Middle frontal gyrus (tissue), 1 donor: ENCODE results near the gene TTC4.

Experiments
- DNase-seq: peaks from one replicate; pipeline ENCODE4 v3.0.0-alpha.2; 2015; ENCODE audit warnings: low spot score; ENCODE audit errors: extremely low spot score

TTC4 gene, protein sequence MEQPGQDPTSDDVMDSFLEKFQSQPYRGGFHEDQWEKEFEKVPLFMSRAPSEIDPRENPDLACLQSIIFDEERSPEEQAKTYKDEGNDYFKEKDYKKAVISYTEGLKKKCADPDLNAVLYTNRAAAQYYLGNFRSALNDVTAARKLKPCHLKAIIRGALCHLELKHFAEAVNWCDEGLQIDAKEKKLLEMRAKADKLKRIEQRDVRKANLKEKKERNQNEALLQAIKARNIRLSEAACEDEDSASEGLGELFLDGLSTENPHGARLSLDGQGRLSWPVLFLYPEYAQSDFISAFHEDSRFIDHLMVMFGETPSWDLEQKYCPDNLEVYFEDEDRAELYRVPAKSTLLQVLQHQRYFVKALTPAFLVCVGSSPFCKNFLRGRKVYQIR

DNA sequence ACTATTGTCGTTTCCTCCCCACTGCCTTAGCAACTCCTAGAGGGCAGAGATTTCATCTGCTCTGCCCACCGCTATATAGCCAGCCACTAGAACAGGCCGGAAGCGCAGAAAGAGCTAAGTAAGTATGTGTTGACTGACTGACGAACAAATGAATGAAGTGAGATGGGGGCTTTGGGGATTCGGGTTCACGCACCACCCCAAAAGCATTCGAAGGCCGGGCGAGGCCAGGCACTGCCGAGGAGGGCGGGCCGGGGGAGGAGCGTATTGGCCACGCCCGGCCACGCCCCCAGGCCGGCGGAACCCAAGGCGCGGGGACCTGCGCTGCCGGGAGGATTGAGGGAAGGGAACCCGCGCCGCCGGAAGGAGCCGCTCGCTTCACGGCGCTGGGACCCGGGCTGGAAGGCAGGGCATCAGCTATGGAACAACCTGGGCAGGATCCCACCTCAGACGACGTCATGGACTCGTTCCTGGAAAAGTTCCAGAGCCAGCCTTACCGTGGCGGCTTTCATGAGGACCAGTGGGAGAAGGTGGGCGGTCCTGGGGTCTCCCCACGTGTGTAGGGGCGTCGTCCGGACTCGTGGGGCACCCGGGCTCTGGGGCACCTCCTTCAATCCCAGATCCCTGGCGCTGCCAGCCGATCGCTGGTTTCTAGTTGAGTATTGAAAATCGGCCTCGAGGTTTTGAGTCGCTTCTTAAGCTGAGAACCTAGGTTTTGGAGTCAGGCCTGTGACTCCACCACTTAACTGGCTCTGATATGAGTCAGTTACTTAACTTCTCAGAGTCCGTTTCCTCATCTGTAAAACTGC lies at the start of gene TTC4:
TSS of gene TTC4 (plus strand) at position 369 of the 806 bp plus-strand sequence. CDS start at position 417, 48 bp downstream.
- DNase-seq: peak; percentile 65

DNA sequence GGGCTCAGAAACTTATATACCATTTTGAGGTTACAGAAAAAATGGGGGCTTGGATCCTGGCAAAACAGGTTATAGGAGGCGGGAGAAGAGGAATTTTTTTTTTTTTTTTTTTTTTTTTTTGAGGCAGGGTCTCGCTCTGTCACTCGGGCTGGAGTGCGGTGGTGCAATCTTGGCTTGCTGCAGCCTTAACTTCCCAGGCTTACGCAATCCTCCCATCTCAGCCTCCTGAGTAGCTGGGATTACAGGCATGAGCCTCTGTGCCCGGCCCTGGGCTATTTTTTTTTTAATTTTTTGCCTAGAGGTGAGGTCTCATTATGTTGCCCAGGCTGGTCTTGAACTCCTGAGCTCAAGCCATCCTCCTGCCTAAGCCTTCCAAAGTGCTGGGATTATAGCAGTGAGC lies 49.3 kb upstream of the TTC4 start:
- DNase-seq: no peak

DNA sequence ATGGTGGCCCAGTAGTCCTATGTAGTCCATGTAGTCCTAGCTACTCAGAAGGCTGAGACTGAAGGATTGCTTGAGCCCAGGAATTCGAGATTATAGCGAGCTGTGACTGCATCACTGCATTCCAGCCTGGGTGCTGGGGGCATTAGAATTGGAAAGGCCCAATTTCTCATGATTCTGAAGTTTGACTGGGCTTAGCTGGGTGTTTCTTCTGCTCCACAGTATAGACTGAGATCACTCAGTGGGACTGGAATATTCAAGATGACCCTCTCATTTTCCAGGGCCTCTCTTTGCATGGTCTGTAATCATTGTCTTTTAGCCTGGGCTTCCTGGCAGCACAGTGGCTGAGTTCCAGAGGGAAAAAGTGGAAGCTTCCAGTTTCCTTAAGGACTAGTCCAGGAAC lies 47.9 kb upstream of the TTC4 start:
- DNase-seq: no peak

DNA sequence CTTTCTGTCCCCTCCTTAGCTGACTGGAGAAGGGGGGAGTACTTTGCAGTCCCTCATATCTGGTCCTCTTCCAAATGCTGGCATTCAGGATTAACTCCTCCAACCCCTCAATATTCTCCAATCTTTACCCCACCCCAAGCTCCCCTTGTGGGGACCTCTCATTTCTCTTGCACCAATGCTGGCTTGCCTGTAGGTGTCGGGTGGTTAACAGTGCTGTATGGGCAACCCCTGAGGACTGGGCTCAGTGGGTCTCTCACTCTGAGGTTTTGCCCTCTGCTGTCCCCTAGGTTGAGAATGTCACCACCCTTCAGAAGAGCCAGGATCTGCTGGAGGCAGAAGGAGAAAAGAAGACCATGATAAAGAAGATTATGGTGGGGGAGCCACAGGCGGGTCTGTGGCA lies 47.1 kb upstream of the TTC4 start:
- no peak for DNase-seq

DNA sequence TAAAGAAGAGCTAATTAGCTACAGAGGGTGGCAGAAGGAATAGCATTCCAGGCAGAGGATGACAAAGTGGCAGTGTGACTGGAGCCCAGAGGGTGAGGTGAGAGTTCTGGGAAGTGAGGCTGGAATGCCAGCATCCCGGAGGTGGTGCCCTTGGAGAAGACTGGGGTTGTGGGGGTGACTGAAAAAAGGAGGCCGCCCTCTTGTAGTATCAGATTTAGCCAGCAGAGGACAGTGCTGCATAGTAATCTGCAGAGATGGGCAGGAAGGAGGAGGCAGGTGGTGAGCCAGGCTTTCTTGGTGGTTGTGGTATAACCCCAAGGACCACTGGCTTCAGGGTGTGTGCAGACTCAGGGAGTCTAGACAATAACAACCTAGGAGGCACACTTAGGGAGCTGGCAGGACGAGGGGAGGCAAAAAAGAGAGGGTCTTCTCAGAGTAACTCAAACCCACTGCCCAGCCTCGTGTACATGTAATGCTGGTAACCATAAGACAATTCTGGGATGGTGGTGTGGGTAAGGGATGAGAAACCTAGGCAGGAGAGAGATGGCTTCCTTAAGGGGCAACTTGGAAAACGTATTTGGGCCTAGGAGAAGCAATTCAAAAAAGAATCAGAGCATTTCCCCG lies 43.6 kb upstream of the TTC4 start:
- no peak for DNase-seq

DNA sequence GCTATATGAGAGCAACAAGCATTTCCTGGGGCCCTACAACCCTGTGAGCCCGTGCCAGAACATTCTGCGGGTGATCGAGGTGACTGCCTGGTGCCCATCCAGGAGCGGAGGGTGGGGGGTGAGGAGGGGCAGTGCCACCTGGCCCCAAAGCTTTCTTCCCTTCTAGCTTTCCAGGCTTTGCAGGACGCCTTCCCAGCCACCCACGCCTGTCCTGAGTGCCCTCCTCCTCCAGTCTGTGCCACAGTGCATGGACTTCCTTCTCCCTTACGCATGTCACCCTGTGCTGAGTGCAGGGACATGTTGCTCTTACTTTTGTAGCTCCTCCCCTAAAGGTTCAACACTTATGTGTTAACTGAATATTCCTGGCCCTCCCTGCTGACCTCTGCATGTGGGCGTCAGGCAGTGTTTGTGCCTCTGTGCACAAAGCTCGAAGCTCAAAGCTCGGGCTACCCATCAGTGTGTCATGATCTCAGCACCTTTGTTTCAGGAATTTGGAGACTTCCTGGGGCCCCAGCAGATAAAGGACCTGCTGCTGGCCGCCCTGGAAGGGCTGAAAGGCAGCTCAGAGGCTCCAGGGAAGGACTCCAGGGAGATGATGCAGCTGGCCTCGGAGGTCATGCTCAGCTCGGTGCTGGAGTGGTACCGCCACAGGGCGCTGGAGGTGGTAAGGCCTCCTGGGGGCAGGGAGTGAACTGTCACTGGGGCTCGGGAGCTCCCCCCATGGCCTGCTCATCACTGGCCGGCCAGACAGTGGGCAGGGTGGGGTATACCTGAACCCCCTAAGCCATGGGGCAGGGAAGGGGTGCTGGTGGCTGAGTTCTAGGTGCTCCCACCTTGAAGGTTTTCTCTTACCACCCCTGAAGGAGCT lies 36.7 kb upstream of the TTC4 start:
- no peak for DNase-seq

DNA sequence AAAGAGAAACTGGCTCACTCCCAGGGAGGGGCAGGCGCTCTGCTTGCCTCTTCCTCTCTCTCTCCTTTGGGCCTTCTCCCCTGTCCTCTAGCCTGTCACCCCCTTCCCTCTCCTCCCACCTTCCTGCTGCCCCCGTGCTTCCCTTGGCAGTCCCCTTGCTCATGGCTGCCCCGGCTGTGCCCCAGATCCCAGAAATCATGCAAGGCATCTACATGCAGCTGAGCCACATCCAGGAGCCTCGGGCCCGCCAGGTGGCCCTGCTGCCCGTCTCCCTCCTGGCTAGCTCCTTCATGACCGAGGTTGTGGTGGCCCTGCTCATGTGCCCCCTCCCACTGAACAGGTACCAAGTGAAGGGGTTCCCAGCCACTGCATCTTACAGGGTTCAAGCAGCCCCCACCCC lies 36.0 kb upstream of the TTC4 start:
- DNase-seq: no peak

DNA sequence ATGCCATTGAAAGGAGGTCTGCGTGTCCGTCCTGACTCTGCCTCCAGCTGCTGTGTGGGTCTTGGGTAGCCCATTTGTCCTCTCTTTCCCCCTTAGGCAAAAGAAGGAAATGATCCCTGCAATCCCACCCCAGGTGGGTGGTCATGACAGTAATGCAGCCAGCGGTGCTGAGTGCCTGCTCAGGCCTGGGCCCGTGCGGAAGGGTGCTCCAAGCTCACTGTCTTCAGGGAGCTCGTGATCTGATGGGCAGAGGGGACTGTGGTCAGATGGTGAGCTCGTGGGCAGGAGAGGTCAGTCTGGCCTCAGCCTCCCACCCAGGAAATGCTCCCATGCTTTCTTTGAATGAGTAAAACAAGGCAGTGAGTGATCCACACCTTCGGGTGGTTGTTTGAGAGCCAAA lies 35.3 kb upstream of the TTC4 start:
- DNase-seq: no peak

DNA sequence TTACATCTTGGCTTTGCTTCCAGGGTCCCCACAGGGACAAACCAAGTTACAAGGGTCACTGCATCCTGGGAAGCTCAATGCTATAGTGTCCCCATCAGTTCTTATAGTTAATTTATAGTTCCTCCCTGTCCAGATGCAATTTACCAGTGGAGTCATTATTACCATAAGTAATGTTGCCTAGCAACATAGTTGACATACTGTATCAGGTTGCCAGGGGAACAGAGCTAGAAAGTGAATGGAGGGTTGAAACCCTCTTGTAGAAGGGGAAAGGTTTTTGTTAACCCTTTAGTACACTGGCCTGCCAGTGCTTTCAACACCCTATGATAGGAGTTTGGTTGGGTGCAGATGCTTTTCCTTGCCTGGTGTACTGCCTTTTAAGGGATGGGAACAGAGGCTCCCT lies 34.3 kb upstream of the TTC4 start:
- DNase-seq: no peak

DNA sequence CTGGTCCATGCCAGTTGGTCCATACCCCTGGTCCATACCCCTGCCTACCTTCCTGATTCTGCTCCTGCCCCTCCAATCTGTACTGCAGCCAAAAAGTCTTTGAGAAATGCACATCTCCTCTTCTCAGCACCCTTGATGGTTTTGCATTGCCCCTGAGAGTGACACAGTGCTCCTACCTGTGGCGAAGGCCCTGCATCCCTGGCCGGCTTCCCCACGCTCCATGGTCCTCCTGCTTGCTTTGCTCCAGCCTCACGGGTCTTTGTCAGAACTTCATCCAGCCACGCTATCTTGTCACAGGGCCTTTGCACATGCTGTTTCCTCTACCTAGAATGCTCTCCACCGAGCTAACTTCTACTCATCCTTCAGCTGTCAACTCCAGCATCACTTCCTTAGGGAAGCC lies 32.2 kb upstream of the TTC4 start:
- DNase-seq: no peak

DNA sequence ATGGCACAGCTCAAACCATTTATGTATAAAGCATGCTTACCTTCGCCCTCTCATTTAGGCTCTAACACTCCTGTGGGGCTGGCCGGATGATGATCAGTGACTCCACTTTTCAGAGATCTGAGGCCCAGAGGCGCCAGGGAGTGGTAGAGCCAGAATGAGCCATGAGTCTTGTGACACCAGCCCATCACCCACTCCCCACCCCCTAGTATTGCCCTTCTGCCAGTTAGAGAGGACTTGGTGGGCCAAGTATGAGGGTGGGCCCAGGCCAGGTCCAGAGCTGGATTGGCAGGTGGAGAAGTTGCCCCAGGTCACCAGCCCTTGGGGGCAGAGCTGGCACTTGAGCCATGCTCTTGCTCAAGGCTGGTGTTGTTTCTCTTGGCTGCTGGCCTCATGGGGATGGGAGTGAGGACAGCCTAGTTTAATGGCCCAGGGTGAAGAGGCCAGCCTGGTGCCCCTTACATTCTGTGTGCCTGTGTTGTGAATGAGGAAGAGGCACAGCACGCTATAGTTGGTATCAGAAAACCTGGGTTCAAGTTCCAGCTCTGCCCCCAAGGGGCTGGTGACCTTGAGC lies 30.2 kb upstream of the TTC4 start:
- DNase-seq: no peak

DNA sequence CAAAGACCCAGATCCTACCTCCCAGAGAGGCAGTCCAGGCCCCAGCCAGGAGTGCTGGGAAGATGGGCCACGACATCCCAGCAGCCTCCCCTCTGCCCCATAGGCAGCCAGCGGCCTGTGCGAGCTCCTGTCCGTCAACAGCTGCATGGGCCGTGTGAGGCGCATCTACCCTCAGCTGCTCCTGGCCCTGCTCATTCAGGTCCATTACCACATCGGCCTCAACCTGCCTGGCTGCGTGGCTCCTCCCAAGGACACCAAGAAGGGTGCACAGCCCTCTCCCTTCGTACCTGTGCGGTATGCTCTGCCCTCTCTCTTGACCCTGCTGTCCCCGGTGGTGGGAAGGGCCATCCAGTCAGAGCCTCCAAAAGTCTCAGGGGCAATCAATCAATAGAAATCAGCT lies 29.5 kb upstream of the TTC4 start:
- no peak for DNase-seq

DNA sequence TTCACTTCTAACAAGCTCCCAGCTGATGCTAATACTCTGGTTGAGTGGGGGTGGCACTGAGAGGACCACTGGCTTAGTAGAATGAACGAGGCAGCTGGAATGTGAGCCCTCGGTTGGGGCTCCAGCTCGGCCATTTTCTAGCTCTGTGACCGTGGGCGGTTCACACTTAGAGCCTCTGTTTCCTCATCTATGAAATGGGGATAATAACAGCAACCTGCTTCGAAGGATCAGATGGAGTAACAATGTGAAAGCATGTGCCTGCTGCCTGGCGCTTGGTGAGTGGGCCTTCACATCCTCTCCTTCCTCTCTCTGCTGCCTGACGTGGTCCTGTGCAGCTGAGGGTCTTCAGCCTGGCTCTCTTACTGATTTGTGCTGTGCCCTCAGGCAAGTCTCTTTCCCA lies 20.9 kb upstream of the TTC4 start:
- DNase-seq: no peak

DNA sequence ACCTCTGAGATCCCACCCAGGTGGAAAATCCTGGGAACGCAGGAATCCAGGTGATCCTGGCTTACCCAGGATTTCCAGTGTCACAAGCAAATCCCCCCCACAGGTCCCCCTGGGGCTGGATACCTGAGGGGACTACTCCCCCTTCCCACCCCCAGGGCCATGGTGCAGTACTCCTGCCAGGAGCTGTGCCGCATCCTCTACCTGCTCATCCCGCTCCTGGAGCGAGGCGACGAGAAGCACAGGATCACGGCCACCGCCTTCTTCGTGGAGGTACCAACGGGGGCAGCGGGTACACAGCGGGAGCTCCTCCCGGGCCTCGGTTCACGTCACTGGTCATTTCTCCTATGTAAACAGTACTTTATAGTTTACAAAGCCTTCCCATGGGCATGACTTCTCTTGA lies 20.4 kb upstream of the TTC4 start:
- DNase-seq: no peak

DNA sequence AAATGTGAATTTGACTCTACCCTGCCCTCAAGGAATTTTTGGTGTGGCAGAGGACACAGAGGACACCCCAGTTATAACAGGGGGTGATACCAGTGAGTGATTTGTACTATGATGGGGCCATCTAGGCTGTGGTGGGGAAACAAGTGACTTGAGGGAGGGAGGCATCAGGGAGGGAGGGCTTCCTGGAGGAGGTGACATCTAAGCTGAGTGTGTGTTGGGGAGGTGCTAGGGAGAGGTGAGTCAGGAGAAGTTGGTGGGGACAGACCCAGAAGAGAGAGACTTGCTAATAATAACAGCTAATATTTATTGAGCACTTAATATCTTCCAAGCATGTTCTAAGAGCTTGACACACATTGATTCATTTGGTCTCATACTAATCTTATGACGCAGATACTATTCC lies 19.9 kb upstream of the TTC4 start:
- no peak for DNase-seq

DNA sequence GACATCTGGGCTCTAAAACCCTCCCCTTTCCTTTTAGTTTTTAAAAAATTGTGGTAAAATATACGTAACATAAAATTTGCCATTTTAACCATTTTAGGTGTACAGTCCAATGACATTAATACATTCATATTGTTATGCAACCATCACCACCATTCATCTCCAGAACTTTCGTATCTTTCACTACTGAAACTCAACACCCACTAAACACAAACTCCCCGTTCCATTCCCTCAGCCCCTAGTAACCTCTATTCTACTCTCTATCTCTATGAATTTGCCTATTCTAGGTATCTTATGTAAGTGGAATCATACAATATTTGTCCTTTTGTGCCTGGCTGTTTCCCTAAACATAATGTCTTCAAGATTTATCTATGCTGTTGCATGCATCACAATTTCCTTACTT lies 19.4 kb upstream of the TTC4 start:
- DNase-seq: no peak

DNA sequence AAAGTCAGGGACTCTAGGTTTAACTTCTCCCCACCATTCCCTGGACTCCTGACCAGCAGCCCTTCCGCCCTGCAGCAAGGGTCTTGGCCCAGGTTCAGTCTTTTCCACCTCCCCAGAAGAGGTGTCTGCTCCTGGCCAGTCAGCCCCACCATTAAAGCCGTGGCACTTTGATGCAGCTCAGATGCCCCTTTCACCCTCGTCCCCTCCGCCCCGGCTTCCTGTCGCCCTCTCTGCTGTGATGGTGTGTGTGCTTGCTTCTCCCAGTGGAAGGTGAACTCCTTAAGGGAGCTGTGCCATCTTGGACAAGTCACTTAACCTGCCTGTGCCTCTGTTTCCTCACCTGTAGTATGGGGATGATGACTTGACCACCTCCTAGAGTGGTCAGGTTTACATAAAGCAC lies 17.8 kb upstream of the TTC4 start:
- DNase-seq: no peak

DNA sequence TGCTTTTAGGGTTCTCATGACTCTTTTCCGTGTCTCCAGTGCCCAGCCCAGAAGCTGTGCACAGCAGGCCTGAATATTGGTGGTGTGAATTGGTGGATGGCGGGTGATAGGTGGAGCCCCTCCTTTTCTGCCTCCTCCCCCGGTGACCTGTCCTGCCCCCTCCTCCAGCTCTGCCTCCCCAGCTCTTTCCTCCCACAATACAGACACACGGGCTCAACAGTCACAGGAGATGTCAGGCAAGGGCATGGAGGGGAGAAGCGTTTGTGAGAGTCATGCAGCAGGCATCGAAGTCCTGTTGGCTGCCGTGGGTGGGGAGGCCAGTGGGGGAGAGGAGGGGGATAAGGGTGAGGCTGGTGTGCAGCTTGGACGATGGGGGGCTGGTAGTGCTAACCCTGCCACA lies 17.3 kb upstream of the TTC4 start:
- DNase-seq: no peak

DNA sequence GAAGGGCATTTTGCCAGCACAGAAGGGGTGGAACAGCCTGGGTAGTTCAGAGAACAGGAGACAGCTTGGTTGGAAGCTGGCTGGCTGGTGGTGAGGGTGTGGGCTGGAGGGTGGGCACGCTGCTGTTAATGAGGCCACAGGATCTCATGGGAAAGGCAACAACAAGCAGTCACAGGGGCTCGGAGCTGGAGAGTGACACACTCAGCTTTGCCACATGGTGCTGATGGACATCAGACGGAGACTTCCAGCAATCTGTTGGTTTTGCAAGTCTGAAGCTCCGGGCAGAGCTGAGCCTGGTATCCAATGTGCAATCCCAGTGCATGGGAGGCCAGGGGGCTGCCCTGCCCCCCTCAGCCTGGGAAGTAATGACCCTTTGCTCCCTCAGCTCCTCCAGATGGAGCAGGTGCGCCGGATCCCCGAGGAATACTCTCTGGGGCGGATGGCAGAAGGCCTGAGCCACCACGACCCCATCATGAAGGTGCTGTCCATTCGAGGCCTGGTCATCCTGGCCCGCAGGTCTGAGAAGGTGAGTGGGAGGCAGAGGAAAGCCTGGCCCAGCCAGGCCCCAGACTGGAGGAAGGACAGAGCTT lies 15.6 kb upstream of the TTC4 start:
- DNase-seq: no peak

DNA sequence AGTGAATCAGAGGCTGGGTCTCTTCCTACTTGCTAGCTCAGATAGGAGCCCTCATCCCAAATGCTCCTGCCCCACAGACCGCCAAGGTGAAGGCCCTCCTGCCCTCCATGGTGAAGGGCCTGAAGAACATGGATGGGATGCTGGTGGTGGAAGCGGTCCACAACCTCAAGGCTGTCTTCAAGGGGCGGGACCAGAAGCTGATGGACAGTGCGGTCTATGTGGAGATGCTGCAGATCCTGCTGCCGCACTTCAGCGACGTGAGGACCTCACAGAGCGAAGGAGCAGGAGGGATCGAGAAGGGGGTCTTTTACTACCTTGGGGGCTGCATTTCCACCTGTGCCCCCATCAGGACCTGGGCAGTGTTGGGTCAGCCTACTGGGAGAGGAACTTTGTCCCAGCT lies 14.6 kb upstream of the TTC4 start:
- no peak for DNase-seq

DNA sequence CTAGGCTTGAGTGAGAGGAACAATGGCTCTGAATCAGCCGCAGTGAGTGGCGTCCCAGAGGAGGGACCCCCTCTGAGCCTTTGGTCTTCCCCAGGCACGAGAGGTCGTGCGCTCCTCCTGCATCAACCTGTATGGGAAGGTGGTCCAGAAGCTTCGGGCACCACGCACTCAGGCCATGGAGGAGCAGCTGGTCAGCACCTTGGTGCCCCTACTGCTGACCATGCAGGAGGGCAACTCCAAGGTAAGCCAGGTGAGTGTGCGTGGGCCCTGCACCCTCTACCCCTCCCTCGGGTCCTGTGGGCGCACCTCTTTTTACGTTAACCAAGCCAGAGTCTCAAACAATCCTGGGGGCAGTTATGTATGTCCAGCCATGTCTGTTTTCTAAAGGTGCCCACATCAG lies 13.7 kb upstream of the TTC4 start:
- no peak for DNase-seq
